ENCODE data around the gene BIRC2. TPM values are rescaled to one million over a fixed set of nuclear protein-coding genes. Genes with fewer than 3 reads are reported as not detected.
"Not testable (repeated sequence)": the region's sequence is repeated elsewhere in the genome, so short reads cannot be mapped to it uniquely, and the experiment has no call there.

BIRC2 gene
- 54.0 and 61.4 TPM in 2 replicates for total RNA-seq (2012; rRNA removed)

GRCh38 chr11:102346748-102347461 lies at the start of gene BIRC2:
BIRC2 (plus strand) TSS chr11:102347214; CDS start chr11:102349855, 2,641 bp downstream.
- Histone ChIP-seq H3K9ac (ENCODE audit: low read depth, low read length) (peak within 1 kb of the TSS; percentile 92), H3K27me3 (ENCODE audit: control insufficient read depth, insufficient read depth, low read length) (no peaks in the 10 kb centered on the region), H3K36me3 (ENCODE audit: insufficient read depth, low read length) (peaks cover 16% of the 10 kb centered on the region), H3K4me2 (ENCODE audit: low read length) (peak within 1 kb of the TSS; percentile 87), H3K4me3 (ENCODE audit: low read length) (peak within 1 kb of the TSS; percentile 75), H3K9me3 (replicated peaks; ENCODE audit: low read length) (no peaks in the 10 kb centered on the region), H3K4me1 (ENCODE audit: control insufficient read depth, insufficient read depth, low read length) (peaks cover 39% of the 10 kb centered on the region)

- not testable (repeated sequence) for H3K4me1 ChIP-seq (ENCODE audit: control insufficient read depth, insufficient read depth, low read length); H3K9me3 ChIP-seq (replicated peaks; ENCODE audit: low read length); H3K9ac ChIP-seq (ENCODE audit: low read depth, low read length); H3K27me3 ChIP-seq (ENCODE audit: control insufficient read depth, insufficient read depth, low read length); H3K36me3 ChIP-seq (ENCODE audit: insufficient read depth, low read length); H3K4me3 ChIP-seq (ENCODE audit: low read length); H3K4me2 ChIP-seq (ENCODE audit: low read length)
Observed at GRCh38 chr11:102300837-102301236, 46.2 kb upstream of the BIRC2 start.

GRCh38 chr11:102302241-102302640 lies 44.8 kb upstream of the BIRC2 start:
- Histone ChIP-seq H3K27me3 (ENCODE audit: control insufficient read depth, insufficient read depth, low read length) (no peaks in the 10 kb centered on the region), H3K4me2 (ENCODE audit: low read length) (no peak overlapping the region), H3K4me3 (ENCODE audit: low read length) (no peak overlapping the region), H3K9ac (ENCODE audit: low read depth, low read length) (no peak overlapping the region), H3K4me1 (ENCODE audit: control insufficient read depth, insufficient read depth, low read length) (peaks cover 17% of the 10 kb centered on the region), H3K9me3 (replicated peaks; ENCODE audit: low read length) (no peaks in the 10 kb centered on the region), H3K36me3 (ENCODE audit: insufficient read depth, low read length) (no peaks in the 10 kb centered on the region)

- Histone ChIP-seq H3K4me1 (ENCODE audit: control insufficient read depth, insufficient read depth, low read length) (peaks cover 19% of the 10 kb centered on the region), H3K36me3 (ENCODE audit: insufficient read depth, low read length) (no peaks in the 10 kb centered on the region), H3K27me3 (ENCODE audit: control insufficient read depth, insufficient read depth, low read length) (no peaks in the 10 kb centered on the region), H3K9me3 (replicated peaks; ENCODE audit: low read length) (no peaks in the 10 kb centered on the region), H3K4me3 (ENCODE audit: low read length) (no peak overlapping the region), H3K9ac (ENCODE audit: low read depth, low read length) (no peak overlapping the region), H3K4me2 (ENCODE audit: low read length) (no peak overlapping the region)
Observed at GRCh38 chr11:102304686-102305085, 42.3 kb upstream of the BIRC2 start.

- Histone ChIP-seq H3K27me3 (ENCODE audit: control insufficient read depth, insufficient read depth, low read length) (no peaks in the 10 kb centered on the region), H3K4me3 (ENCODE audit: low read length) (no peak overlapping the region), H3K4me1 (ENCODE audit: control insufficient read depth, insufficient read depth, low read length) (peaks cover 19% of the 10 kb centered on the region), H3K9me3 (replicated peaks; ENCODE audit: low read length) (no peaks in the 10 kb centered on the region), H3K36me3 (ENCODE audit: insufficient read depth, low read length) (no peaks in the 10 kb centered on the region), H3K4me2 (ENCODE audit: low read length) (peak overlapping the region; percentile 32), H3K9ac (ENCODE audit: low read depth, low read length) (no peak overlapping the region)
Observed at GRCh38 chr11:102305352-102306047, 41.5 kb upstream of the BIRC2 start.

- no peak overlapping the region for H3K4me3 ChIP-seq (ENCODE audit: low read length)
- H3K27me3 ChIP-seq (ENCODE audit: control insufficient read depth, insufficient read depth, low read length), result no peaks in the 10 kb centered on the region
- H3K4me1 ChIP-seq (ENCODE audit: control insufficient read depth, insufficient read depth, low read length), result peaks cover 19% of the 10 kb centered on the region
- H3K4me2 ChIP-seq (ENCODE audit: low read length), result peak overlapping the region; percentile 32
- H3K36me3 ChIP-seq (ENCODE audit: insufficient read depth, low read length), result no peaks in the 10 kb centered on the region
- H3K9me3 ChIP-seq (replicated peaks; ENCODE audit: low read length), result no peaks in the 10 kb centered on the region
- no peak overlapping the region for H3K9ac ChIP-seq (ENCODE audit: low read depth, low read length)
Observed at GRCh38 chr11:102306048-102306597, 40.9 kb upstream of the BIRC2 start.

- no peak overlapping the region for H3K9ac ChIP-seq (ENCODE audit: low read depth, low read length)
- peaks cover 19% of the 10 kb centered on the region for H3K4me1 ChIP-seq (ENCODE audit: control insufficient read depth, insufficient read depth, low read length)
- peak overlapping the region; percentile 33 for H3K4me3 ChIP-seq (ENCODE audit: low read length)
- H3K36me3 ChIP-seq (ENCODE audit: insufficient read depth, low read length), result no peaks in the 10 kb centered on the region
- no peaks in the 10 kb centered on the region for H3K9me3 ChIP-seq (replicated peaks; ENCODE audit: low read length)
- peak overlapping the region; percentile 32 for H3K4me2 ChIP-seq (ENCODE audit: low read length)
- H3K27me3 ChIP-seq (ENCODE audit: control insufficient read depth, insufficient read depth, low read length), result no peaks in the 10 kb centered on the region
Observed at GRCh38 chr11:102306817-102307726, 39.9 kb upstream of the BIRC2 start.

GRCh38 chr11:102307727-102308038 lies 39.3 kb upstream of the BIRC2 start:
- H3K27me3 ChIP-seq (ENCODE audit: control insufficient read depth, insufficient read depth, low read length), result no peaks in the 10 kb centered on the region
- H3K4me2 ChIP-seq (ENCODE audit: low read length), result no peak overlapping the region
- no peaks in the 10 kb centered on the region for H3K9me3 ChIP-seq (replicated peaks; ENCODE audit: low read length)
- no peaks in the 10 kb centered on the region for H3K36me3 ChIP-seq (ENCODE audit: insufficient read depth, low read length)
- H3K9ac ChIP-seq (ENCODE audit: low read depth, low read length), result no peak overlapping the region
- H3K4me1 ChIP-seq (ENCODE audit: control insufficient read depth, insufficient read depth, low read length), result peaks cover 19% of the 10 kb centered on the region
- H3K4me3 ChIP-seq (ENCODE audit: low read length), result no peak overlapping the region

GRCh38 chr11:102309621-102310541 lies 37.1 kb upstream of the BIRC2 start:
- Histone ChIP-seq H3K9ac (ENCODE audit: low read depth, low read length) (no peak overlapping the region), H3K27me3 (ENCODE audit: control insufficient read depth, insufficient read depth, low read length) (no peaks in the 10 kb centered on the region), H3K9me3 (replicated peaks; ENCODE audit: low read length) (no peaks in the 10 kb centered on the region), H3K36me3 (ENCODE audit: insufficient read depth, low read length) (no peaks in the 10 kb centered on the region), H3K4me1 (ENCODE audit: control insufficient read depth, insufficient read depth, low read length) (peaks cover 29% of the 10 kb centered on the region), H3K4me3 (ENCODE audit: low read length) (no peak overlapping the region), H3K4me2 (ENCODE audit: low read length) (no peak overlapping the region)

- H3K27me3 ChIP-seq (ENCODE audit: control insufficient read depth, insufficient read depth, low read length), result no peaks in the 10 kb centered on the region
- H3K4me3 ChIP-seq (ENCODE audit: low read length), result peak overlapping the region; percentile 61
- peaks cover 19% of the 10 kb centered on the region for H3K4me1 ChIP-seq (ENCODE audit: control insufficient read depth, insufficient read depth, low read length)
- no peaks in the 10 kb centered on the region for H3K36me3 ChIP-seq (ENCODE audit: insufficient read depth, low read length)
- H3K9me3 ChIP-seq (replicated peaks; ENCODE audit: low read length), result no peaks in the 10 kb centered on the region
- peak overlapping the region; percentile 87 for H3K4me2 ChIP-seq (ENCODE audit: low read length)
- peak overlapping the region; percentile 79 for H3K9ac ChIP-seq (ENCODE audit: low read depth, low read length)
Observed at GRCh38 chr11:102312667-102313066, 34.3 kb upstream of the BIRC2 start.

Data from skeletal muscle satellite cell (primary cell).